Osteoblast (primary cell): ENCODE data around the gene POLD2. TPM values are rescaled to one million over a fixed set of nuclear protein-coding genes. Genes with fewer than 3 reads are reported as not detected.

Experiments
- DNase-seq: peaks from one replicate; pipeline ENCODE4 v3.0.0; 2011; ENCODE audit warnings: low spot score, mixed read lengths; ENCODE audit not compliant: insufficient read length; ENCODE audit errors: missing footprints
- H2AFZ ChIP-seq: 2 replicates; pipeline ENCODE4 v1.6.0; 2011; ENCODE audit warnings: mild to moderate bottlenecking, low read length
- H3K27ac ChIP-seq: 2 replicates; pipeline ENCODE4 v1.5.1; 2011; ENCODE audit warnings: mild to moderate bottlenecking, low read depth, low read length, moderate library complexity
- H3K27me3 ChIP-seq: 2 replicates; pipeline ENCODE4 v1.6.0; 2012; ENCODE audit warnings: mild to moderate bottlenecking, control low read depth, inconsistent platforms, low read length, moderate library complexity; ENCODE audit not compliant: insufficient read depth
- H3K36me3 ChIP-seq: 2 replicates; pipeline ENCODE4 v1.5.1; 2011; ENCODE audit warnings: mild to moderate bottlenecking, low read length, control low read depth, moderate library complexity; ENCODE audit not compliant: insufficient read depth
- H3K4me1 ChIP-seq: 2 replicates; pipeline ENCODE4 v1.5.1; 2011; ENCODE audit warnings: mild to moderate bottlenecking, low read length, control low read depth, moderate library complexity; ENCODE audit not compliant: insufficient read depth
- H3K4me2 ChIP-seq: 2 replicates; pipeline ENCODE4 v1.6.0; 2011; ENCODE audit warnings: mild to moderate bottlenecking, low read length; ENCODE audit not compliant: insufficient read depth
- H3K4me3 ChIP-seq: fragments of 200-600 bp; sonication (generic); 3 replicates; pipeline ENCODE4 v1.5.1; 2012; ENCODE audit warnings: mild to moderate bottlenecking, low read length, inconsistent platforms; ENCODE audit not compliant: insufficient read depth
- H3K79me2 ChIP-seq: 2 replicates; pipeline ENCODE4 v1.6.0; 2012; ENCODE audit warnings: mild to moderate bottlenecking, low read length, control low read depth, inconsistent platforms; ENCODE audit not compliant: insufficient read depth
- H3K9me3 ChIP-seq: 2 replicates; pipeline ENCODE4 v1.5.1; 2011; ENCODE audit warnings: low read depth, low read length, control low read depth
- H4K20me1 ChIP-seq: 2 replicates; pipeline ENCODE4 v1.6.0; 2012; ENCODE audit warnings: mild to moderate bottlenecking, low read length, control low read depth; ENCODE audit not compliant: insufficient read depth
- CTCF ChIP-seq: IDR thresholded peaks from 2 replicates; pipeline ENCODE4 v1.5.1; 2011; ENCODE audit warnings: mild to moderate bottlenecking, low read depth, low read length, moderate library complexity; ENCODE audit errors: extremely low read depth
- total RNA-seq: library from RNA; depleted of rRNA; stranded (reverse); fragments of >200 nt; gene quantifications from 2 replicates; pipeline ENCODE4 v1.2.3, GENCODE V29; 2012

The POLD2 gene
- total RNA-seq, 1 donor: 80.3 TPM

- no peak for TF ChIP-seq CTCF
- no peak overlapping the region for H2AFZ ChIP-seq
- no peaks in the 10 kb centered on the region for H3K9me3 ChIP-seq
- no peak overlapping the region for H3K27ac ChIP-seq
- peaks cover 46% of the 10 kb centered on the region for H3K36me3 ChIP-seq
- DNase-seq: peak; percentile 59
- no peaks in the 10 kb centered on the region for H3K27me3 ChIP-seq
- no peak overlapping the region for H3K4me3 ChIP-seq
- peaks cover 14% of the 10 kb centered on the region for H3K79me2 ChIP-seq
- no peak overlapping the region for H3K4me2 ChIP-seq
- H4K20me1 ChIP-seq: no peaks in the 10 kb centered on the region
- peaks cover 12% of the 10 kb centered on the region for H3K4me1 ChIP-seq
Observed at GRCh38 chr7:44078521-44078920, 44.8 kb downstream of the POLD2 start.

GRCh38 chr7:44077681-44078091 lies 45.7 kb downstream of the POLD2 start:
- peak; percentile 34 for DNase-seq
- no peak overlapping the region for H2AFZ ChIP-seq
- H3K27me3 ChIP-seq: no peaks in the 10 kb centered on the region
- TF ChIP-seq CTCF: no peak
- H3K79me2 ChIP-seq: peaks cover 14% of the 10 kb centered on the region
- H3K36me3 ChIP-seq: peaks cover 51% of the 10 kb centered on the region
- peak overlapping the region; percentile 28 for H3K27ac ChIP-seq
- H3K4me2 ChIP-seq: no peak overlapping the region
- H3K9me3 ChIP-seq: no peaks in the 10 kb centered on the region
- H4K20me1 ChIP-seq: no peaks in the 10 kb centered on the region
- H3K4me1 ChIP-seq: peaks cover 14% of the 10 kb centered on the region
- H3K4me3 ChIP-seq: no peak overlapping the region

- Histone ChIP-seq H3K27me3 (no peaks in the 10 kb centered on the region), H3K4me1 (peaks cover 17% of the 10 kb centered on the region), H2AFZ (no peak overlapping the region), H3K36me3 (peaks cover 51% of the 10 kb centered on the region), H3K79me2 (peaks cover 12% of the 10 kb centered on the region), H3K4me2 (no peak overlapping the region), H3K4me3 (no peak overlapping the region), H3K9me3 (no peaks in the 10 kb centered on the region), H4K20me1 (no peaks in the 10 kb centered on the region), H3K27ac (no peak overlapping the region)
- peak; percentile 19 for DNase-seq
- no peak for TF ChIP-seq CTCF
Observed at GRCh38 chr7:44077061-44077460, 46.3 kb downstream of the POLD2 start.

GRCh38 chr7:44076101-44076895 lies 47.0 kb downstream of the POLD2 start:
- Histone ChIP-seq H3K4me2 (no peak overlapping the region), H3K4me3 (no peak overlapping the region), H3K36me3 (peaks cover 51% of the 10 kb centered on the region), H3K79me2 (peaks cover 8% of the 10 kb centered on the region), H3K9me3 (no peaks in the 10 kb centered on the region), H2AFZ (no peak overlapping the region), H3K27ac (no peak overlapping the region), H3K4me1 (peaks cover 16% of the 10 kb centered on the region), H3K27me3 (no peaks in the 10 kb centered on the region), H4K20me1 (no peaks in the 10 kb centered on the region)
- DNase-seq: peak; percentile 77
- TF ChIP-seq CTCF: no peak
